Stimulated activated CD4-positive, alpha-beta T cell treated with anti-CD3 and anti-CD28 coated beads, TNF-alpha, amount 100 ng/mL, for 4 hours (primary cell): ENCODE data around the gene EPN3.

Experiments used
- DNase-seq, 3 experiments: peaks; one replicate each; pipeline ENCODE4 v3.0.0-alpha.2; 2020; ENCODE audit warnings: low read depth in 3 of 3

Gene EPN3

DNA sequence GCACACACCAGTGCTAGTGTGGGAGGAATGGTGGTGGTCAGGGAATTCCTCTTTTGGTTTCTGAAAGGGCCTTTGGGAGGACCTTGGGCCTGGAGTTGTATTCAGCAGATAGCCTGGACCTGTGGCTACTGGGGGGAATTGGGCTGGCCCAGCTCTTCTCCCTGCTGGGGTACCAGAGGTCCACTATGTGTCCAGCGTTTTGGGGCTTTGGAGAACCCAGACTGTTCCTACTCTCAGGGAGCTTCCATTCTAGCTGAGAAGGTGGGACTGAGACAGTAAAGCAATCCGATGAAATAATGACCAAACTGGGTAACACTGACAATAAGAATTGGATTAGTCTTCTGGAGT, 2.4 kb downstream of the EPN3 start:
- DNase-seq = no peak

DNA sequence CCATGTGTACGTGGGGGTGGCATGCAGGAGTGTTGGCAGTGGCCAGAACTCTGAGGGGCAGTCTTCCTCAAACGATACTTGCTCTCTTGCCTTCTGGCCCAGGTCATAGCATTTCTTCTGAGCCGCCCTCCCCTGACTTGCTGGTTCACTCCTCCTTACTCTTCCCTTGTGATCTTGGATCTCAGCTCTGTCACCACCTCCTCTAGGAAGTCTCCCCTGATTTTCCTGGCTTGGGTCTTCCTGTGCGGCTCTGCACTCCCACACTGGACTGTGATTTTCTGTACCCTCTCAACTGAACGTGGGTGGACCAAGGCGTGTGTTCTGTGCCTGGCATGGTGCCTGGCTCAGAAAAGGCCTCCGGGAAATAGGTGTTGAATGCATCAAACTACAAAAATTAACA, 2.9 kb downstream of the EPN3 start:
- DNase-seq = no peak

DNA sequence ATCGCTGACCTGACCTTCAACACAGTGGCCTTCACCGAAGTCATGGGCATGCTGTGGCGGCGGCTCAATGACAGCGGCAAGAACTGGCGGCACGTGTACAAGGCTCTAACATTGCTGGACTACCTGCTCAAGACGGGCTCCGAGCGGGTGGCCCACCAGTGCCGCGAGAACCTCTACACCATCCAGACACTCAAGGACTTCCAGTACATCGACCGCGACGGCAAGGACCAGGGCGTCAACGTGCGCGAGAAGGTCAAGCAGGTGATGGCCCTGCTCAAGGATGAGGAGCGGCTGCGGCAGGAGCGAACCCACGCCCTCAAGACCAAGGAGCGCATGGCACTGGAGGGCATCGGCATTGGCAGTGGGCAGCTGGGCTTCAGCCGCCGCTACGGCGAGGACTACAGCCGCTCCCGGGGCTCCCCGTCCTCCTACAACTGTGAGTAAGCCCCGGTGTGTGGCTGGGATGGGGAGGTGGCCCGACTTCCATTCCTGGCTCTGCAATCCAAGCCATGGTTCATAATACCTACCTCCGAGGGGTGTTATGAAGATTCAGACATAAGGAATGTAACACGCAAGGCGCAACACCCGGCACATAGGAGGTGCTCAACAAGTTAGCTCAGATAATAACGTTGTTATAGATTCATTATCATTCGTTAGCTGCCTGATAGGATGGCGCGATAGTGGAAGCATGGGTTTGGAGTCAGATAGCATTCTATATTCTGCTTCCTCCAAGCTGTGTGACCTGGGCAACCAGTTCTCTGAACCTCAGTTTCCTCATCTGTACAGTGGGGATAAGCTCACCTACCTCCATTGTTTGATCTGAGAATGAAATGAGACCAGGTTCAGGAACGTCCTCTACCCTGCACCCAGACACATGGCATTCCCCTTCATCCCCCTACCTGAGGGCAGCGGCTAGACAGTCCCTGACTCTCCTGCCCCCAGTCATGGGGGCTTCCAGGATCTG, 4.4 kb downstream of the EPN3 start:
- DNase-seq = no peak

DNA sequence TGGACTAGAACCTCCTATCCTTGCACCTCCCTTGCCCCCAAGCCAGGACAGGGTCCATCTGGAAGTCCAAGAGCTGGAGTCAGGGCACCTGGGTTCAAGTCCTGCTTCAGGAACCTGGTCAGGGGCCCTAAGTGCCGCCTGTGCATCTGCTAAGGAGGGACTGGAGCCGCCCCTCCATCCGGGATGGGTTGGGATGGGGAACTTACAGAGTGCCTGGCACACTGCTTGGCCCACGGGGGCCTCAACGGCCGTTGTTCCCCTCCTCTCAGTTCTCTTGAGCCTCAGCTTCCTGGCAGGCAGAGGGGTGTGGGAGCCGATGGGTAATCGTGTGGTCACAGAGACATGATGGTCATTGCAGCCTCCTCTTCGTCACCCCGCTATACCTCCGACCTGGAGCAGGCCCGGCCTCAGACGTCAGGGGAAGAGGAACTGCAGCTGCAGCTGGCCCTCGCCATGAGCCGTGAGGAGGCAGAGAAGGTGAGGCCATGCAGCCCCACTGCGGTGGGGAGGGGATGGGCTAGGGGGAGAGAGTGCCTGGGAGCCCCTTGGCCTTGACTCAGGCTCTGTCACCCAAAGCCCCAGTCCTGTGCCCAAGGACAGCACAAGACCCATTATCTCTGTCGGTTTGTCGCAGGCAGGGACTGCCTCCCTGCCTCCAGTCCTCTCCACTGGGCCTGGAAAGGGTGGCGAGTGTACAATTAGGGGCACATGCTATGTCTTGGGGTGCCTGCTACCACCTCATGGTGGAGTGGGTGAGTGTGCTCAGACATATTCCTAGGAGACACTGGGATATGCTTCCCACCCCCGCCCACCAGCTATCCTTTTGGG, 5.4 kb downstream of the EPN3 start:
- no peak for DNase-seq

DNA sequence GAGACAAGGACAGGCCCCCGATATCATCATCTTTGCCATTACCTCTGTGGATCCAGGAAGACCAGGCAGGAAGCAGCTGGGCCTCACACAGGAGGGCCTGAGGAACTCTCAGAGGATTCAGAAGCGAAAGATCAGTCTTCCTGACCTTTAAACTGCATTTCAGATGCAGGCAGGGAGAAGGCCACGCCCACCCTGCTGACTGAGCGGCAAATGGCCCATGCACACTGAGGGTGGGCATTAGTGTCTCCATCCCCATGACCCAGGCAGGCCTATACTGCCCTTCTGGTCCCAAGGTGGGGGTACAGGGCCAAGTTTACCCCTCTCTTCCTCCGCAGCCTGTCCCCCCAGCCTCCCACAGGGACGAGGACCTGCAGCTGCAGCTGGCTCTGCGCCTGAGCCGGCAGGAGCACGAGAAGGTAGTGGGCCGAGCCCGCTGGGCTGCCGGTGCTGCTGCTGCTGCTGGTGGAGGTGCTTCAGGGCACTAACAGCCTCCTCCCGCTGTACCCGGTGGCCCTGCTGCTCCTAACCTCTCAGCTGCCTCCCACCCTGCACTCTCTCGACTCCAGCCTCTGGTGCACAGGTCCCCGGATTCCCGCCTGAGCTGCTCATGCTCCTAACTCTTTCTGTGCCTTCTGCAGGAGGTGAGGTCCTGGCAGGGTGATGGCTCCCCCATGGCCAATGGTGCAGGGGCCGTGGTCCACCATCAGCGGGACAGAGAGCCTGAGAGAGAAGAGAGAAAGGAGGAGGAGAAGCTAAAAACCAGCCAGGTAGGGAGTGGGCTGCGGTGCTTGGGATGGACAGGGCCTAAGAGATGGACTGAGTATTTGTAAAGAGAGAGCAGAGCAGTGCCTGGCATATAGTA, 6.2 kb downstream of the EPN3 start:
- no peak for DNase-seq

DNA sequence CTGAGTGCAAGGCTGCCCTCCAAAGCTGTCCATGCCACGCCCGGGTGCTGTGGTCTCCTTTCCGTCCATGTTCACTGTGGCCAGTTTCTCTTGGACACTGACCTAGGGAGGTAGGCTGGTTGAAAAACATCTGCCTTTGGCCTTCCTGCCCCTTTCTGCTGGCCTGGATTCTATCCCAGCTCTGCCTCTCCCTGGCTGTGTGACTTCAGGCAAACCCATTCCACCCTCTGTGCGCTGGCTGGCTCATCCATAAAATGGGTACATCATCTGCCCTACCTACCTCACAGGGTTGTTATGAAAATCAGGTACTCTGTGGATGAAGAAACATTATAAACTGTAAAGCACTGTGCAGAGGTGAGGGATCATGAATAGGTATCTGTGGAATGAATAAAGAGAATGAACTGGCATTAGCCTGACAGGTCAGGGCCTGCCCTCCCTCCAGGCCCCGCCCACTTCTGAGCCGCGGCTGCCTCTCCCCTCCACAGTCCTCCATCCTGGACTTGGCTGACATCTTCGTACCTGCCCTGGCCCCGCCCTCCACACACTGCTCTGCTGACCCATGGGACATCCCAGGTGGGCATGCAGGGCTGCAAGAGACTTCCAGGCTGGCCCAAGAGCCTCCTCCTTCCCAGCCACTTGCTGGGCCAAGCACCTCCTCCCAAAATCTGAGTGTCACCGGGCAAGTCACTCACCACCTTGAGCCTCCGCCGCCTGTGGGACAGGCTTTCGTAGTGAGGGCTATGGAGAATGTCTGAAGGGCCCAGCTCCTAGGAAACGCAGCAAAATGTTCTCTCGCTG, 7.4 kb downstream of the EPN3 start:
- DNase-seq = no peak

DNA sequence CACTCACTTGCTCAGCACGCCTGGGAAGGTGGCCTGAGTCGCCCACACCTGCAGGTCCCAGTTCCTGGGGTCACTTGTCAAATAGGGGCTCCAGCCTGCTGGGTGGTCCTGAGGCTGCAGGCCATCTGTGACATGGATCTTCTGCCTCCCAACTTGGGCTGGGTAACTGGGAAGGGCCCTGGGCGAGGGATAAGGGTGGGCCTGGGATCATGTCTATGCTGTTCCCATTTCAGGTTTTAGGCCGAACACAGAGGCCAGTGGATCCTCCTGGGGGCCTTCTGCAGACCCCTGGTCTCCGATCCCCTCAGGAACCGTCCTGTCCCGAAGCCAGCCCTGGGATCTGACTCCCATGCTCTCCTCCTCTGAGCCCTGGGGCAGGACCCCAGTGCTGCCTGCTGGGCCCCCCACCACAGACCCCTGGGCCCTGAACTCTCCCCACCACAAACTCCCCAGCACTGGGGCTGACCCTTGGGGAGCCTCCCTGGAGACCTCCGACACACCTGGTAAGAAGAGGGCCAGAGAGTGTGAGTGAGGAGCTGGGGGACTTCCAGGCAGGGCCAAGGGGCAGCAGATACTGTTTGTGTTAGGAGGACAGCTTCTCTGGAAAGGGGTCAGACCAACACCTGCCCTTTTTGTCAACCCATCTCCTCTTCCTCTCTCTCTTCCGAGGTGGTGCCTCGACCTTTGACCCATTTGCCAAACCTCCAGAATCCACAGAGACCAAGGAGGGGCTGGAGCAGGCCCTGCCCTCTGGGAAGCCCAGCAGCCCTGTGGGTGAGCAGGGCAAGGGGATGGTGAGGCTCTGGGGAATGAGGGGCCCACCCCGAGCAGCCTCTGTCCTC, 8.2 kb downstream of the EPN3 start:
- DNase-seq = no peak

DNA sequence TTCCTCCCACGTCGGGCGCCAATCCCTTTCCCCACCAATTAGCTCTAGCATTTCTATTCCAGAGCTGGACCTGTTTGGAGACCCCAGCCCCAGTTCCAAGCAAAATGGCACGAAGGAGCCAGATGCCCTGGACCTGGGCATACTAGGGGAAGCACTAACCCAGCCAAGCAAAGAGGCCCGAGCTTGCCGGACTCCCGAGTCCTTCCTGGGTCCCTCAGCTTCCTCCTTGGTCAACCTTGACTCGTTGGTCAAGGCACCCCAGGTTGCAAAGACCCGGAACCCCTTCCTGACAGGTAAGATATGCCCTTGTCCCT, 8.8 kb downstream of the EPN3 start:
- DNase-seq = no peak

DNA sequence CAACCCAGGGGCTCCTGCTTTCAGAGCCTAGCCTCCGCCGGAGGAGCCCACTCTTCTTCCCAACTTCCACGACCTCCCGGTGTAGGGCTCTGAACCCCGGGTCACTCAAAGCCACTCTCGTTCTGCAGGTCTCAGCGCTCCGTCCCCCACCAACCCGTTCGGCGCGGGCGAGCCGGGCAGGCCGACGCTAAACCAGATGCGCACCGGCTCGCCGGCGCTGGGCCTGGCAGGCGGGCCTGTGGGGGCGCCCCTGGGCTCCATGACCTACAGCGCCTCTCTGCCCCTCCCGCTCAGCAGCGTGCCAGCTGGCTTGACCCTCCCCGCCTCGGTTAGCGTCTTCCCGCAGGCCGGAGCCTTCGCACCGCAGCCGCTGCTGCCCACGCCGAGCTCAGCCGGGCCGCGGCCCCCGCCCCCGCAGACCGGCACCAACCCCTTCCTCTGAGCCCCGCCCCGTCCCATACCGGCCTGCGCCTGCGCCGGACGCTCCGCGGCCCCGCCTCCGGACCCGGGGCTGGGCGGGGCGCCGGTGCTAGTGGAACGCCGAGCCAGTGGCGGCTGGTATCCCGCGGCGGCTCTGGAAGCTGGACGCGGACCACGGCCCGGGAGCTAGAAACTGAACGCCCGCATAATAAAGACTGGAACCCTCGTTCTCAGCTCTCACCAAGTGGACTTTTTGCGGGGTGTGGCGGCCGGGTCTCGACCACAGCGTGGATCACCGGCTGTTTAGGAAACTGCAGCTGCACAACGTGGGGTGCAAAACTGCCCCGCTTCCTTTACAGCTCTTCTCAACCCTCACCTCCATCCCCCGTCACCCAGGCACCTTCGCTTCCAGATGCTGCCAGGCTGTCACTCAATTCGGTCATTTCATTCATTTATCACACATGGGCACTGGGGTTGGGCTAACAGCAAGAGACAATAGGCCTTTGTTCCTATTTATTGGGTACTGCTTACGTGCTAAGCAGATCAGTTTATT, 9.5 kb downstream of the EPN3 start:
- DNase-seq = peak; percentile 71 to 85 (median 76)

DNA sequence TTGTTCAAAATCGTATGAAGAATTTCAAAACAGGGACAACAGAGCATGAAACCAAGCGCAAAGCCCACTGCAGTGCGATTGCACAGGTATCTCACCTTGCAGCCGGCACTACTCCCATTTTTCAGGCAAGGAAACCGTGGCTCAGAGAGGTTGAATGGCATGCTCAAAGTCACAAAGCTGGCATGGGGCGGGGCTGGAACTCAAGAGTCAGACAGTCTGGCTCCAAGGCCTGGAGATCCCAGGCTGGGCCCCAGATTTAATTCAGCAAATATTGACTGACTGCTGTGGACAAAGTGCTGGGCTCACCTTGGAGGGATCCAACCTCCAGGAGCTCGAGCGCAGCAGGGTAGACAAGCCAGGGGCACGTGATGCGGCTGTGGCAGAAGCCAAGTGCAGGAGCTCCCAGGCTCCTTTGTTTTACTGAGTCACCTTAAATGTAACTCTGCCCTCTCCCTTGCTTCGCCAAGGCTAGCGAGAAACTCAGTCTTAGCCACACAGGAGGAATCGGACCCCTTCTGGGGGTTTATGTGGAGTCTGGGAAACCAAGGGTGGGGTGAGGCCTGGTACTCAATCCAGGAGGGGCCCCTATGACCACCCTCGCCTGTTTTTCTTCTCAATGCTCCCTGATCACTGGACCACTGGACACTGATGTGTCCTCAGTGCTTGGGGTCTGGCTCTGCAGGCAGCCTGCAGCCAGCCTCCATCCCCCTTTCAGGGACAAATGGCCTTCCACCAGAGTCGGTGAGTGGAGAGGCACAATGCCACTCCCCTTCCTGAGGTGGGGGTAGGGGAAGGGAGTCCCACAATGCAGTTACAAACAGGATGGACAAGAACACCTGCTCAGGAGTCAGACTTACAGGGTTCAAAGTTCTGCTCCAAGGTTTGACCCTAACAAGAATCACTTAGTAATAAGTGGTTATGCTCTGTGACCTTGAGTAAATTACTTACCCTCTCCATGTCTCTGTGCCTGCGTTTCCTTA, 10.6 kb downstream of the EPN3 start:
- DNase-seq = no peak

DNA sequence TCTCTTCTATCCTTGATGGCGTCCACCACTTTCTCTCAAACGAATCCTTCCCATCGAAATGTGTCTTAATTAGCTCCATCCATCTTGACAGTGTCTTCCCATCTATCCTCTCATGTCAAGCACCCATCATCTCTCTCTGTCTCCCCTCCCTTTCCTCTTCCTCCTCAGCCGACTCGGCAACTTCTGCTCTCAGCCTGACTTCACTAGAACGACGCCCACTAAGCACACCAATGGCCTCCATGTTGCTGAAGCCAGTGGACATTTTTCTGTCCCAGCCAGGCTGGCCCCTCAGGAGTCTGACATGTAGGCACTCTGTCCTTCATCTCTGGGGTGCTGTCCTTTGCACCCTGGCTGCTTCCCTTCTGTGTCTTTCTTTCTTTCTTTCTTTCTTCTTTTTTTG, 12.0 kb downstream of the EPN3 start:
- no peak for DNase-seq

DNA sequence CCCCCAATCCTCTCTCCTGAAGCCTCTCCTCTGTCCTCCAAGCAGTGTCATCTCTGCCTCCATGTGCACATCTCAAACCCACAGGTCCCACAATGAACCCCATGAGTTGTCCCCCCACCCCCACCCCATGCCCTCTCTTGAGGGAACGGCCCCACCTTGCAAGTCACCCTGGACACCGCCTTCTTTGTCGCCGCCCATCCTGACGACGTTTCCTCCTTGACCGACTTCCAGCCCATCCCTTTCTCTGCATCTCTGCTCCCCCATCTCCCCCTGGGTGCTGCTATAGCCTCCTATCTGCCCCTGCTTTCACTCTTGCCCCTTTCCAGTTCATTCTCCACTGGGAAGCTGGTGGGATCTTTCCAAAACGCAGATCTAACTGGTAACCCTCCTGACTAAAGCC, 12.8 kb downstream of the EPN3 start:
- DNase-seq = no peak

DNA sequence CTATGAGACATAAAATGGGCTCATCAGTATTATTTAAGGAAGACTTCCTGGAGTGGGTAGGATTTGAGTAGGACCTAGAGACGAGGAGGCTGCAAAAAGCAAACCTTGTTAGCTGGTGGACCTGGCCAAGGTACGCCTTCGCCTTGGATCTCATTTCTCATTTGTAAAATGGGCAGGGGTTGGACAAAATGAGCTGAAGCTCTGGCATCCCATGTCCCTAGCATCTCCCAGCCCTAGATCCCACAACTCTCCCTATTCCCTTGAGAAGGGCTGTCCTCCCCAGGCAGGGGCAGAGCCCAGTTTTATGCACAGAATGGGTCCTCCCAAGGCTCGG, 14.1 kb downstream of the EPN3 start:
- DNase-seq = no peak

DNA sequence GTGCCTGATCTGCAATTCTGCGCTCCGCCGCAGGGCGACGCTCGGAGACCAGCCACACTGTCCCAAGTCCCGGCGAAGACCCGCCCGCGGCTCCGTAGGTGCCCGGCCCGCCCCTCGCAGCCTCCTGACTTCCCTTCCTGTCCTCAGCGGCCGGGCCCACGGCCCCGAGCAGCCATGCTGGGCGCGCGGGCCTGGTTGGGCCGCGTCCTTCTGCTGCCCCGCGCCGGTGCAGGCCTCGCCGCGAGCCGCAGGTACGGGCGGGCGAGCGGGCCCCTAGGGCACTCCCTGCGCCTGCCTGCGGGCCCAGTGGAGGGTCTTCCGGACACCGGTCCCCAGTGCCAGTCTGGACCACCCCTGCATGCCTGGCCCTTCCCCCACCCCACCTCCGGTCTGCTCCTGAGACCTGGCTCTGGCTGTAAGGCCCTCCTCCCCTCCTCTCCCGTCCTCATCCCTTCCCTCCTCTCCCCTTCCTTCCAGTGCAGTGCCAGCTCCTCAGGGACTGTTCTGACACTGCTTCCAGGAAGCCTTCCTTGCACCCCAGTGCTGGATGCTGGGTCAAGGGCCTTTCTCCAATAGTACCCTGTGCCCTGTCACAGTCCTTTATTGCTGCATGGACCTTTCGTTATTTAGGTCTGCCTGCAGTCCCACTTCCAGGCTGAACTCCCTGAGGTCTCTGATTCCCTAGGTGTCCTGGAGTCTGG, 14.7 kb downstream of the EPN3 start, which contains the start of gene SPATA20:
SPATA20 (plus strand) TSS at position 140 of the 701 bp plus-strand sequence; CDS start at position 175, 35 bp downstream.
- peak; percentile 67 to 69 (median 69) for DNase-seq

DNA sequence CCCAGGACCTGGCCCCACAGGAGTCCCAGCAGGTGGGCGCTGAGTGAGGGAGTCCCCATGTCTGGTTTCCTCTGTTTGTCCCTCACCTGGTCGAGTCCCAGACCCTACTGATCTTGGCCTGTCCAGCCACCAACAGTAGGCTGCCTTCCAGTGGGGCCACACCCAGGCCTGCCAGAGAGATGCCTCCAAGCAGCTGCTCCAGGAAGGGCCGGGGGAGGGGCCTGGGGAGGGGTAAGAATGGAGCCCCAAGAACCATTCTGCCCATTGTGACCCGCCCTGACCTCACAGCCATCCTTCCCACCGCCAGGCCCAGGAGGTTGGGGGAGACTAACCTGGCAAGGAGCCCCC, 15.2 kb downstream of the EPN3 start:
- no peak for DNase-seq

DNA sequence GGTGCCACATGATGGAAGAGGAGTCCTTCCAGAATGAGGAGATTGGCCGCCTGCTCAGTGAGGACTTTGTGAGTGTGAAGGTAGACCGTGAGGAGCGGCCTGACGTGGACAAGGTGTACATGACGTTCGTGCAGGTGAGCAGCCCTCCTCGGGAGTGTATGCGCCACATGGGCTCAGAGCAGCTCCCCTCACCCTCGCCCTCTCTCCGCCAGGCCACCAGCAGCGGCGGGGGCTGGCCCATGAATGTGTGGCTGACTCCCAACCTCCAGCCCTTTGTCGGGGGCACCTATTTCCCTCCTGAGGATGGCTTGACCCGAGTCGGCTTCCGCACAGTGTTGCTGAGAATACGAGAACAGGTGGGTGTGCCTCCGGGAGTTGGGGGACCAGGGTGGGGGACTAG, 16.3 kb downstream of the EPN3 start:
- DNase-seq = no peak

DNA sequence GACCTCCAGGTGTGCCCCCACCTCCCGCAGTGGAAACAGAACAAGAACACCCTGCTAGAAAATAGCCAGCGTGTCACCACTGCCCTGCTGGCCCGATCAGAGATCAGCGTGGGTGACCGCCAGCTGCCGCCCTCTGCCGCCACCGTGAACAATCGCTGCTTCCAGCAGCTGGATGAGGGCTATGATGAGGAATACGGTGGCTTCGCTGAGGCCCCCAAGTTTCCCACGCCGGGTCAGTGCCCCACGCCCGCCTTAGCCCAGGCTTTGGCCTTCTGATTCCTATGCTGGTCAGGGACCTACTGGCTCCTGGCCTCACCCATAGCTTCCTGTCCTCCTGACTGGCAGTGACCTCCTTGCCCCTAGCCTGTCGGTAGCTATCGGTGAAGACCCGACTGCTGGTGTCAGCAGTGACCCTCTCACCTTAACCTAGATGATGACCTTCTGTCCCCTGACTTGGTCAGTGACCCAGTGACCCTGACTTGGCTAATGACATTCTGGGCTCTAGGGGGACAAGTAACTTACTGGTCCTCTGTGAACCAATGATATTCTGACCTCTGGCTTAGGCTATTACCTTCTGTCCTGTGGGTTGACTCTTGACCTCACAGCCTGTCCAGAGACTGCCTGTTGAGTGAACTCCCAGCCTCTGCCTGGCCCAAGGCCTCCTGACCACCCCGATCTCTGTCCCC, 16.9 kb downstream of the EPN3 start:
- DNase-seq = no peak
